GM23338 (cell line): Measurements from ENCODE around the gene TUBB4A. TPM values are rescaled to one million over a fixed set of nuclear protein-coding genes. Genes with fewer than 3 reads are reported as not detected.

Experiments used
- ATAC-seq: fragments of 200-7000 bp; cut with Tn5 transposase; 3 replicates; pipeline ENCODE4 v1.9.1; 2020
- DNase-seq: peaks from one replicate; pipeline ENCODE4 v3.0.0-alpha.2; 2015; ENCODE audit warnings: low spot score
- H2AFZ ChIP-seq: fragments of 200-600 bp; sonication (generic); 2 replicates; pipeline ENCODE4 v1.8.0; 2016; ENCODE audit warnings: antibody characterized with exemption, mild to moderate bottlenecking, moderate library complexity
- H3F3A ChIP-seq: fragments of 200-600 bp; sonication (generic); replicated peaks from 2 replicates; pipeline ENCODE4 v1.8.0; 2017; ENCODE audit warnings: antibody characterized with exemption, mixed run types, low read depth
- H3K27ac ChIP-seq: fragments of 200-600 bp; sonication (generic); 2 replicates; pipeline ENCODE4 v1.6.1; 2016; ENCODE audit warnings: low read depth
- H3K27me3 ChIP-seq: fragments of 200-600 bp; sonication (generic); 2 replicates; pipeline ENCODE4 v1.8.0; 2016; ENCODE audit warnings: mild to moderate bottlenecking, mixed run types, moderate library complexity; ENCODE audit not compliant: insufficient read depth
- H3K36me3 ChIP-seq: fragments of 200-600 bp; sonication (generic); 2 replicates; pipeline ENCODE4 v1.8.0; 2016; ENCODE audit warnings: mild to moderate bottlenecking; ENCODE audit not compliant: insufficient read depth
- H3K4me1 ChIP-seq: fragments of 200-600 bp; sonication (generic); 2 replicates; pipeline ENCODE4 v1.8.0; 2016; ENCODE audit warnings: mild to moderate bottlenecking, moderate library complexity; ENCODE audit not compliant: insufficient read depth
- H3K4me2 ChIP-seq: fragments of 200-600 bp; sonication (generic); 2 replicates; pipeline ENCODE4 v1.7.1; 2017; ENCODE audit warnings: mixed run types
- H3K4me3 ChIP-seq: fragments of 200-600 bp; sonication (generic); 2 replicates; pipeline ENCODE4 v1.6.1; 2016; ENCODE audit warnings: mixed run types
- H3K79me2 ChIP-seq: fragments of 200-600 bp; sonication (generic); replicated peaks from 2 replicates; pipeline ENCODE4 v1.8.0; 2017; ENCODE audit warnings: mild to moderate bottlenecking; ENCODE audit not compliant: insufficient read depth
- H3K9me2 ChIP-seq: fragments of 200-600 bp; sonication (generic); 2 replicates; pipeline ENCODE4 v1.8.0; 2017; ENCODE audit not compliant: insufficient read depth
- H4K20me1 ChIP-seq: fragments of 200-600 bp; sonication (generic); replicated peaks from 2 replicates; pipeline ENCODE4 v1.8.0; 2017; ENCODE audit warnings: mild to moderate bottlenecking; ENCODE audit not compliant: insufficient read depth
- H3K27ac Mint-ChIP-seq: 2 replicates; pipeline ENCODE4 v1.8.0; 2020; ENCODE audit warnings: inconsistent platforms, mild to moderate bottlenecking, moderate library complexity, mixed read lengths
- H3K27me3 Mint-ChIP-seq: 3 replicates; pipeline ENCODE4 v1.8.0; 2022; ENCODE audit warnings: low read depth, mild to moderate bottlenecking, moderate library complexity, mixed read lengths, inconsistent platforms; ENCODE audit not compliant: insufficient read depth, poor library complexity
- H3K36me3 Mint-ChIP-seq: 3 replicates; pipeline ENCODE4 v1.8.0; 2021; ENCODE audit warnings: low read depth, mild to moderate bottlenecking, inconsistent platforms, moderate library complexity, mixed read lengths
- H3K4me1 Mint-ChIP-seq: 3 replicates; pipeline ENCODE4 v1.8.0; 2020; ENCODE audit warnings: mild to moderate bottlenecking, inconsistent platforms, mixed read lengths
- H3K4me3 Mint-ChIP-seq: 3 replicates; pipeline ENCODE4 v1.8.0; 2021; ENCODE audit warnings: moderate library complexity, mild to moderate bottlenecking, inconsistent platforms, mixed read lengths
- H3K9me3 Mint-ChIP-seq: 3 replicates; pipeline ENCODE4 v1.8.0; 2020; ENCODE audit warnings: moderate library complexity, mild to moderate bottlenecking, inconsistent platforms, mixed read lengths
- CREB1 ChIP-seq: fragments of 250-450 bp; sonication (Bioruptor Pico); IDR thresholded peaks from 2 replicates; pipeline ENCODE4 v1.5.0; 2020; ENCODE audit warnings: low read depth, mild to moderate bottlenecking, moderate library complexity
- EZH2 ChIP-seq: fragments of 200-600 bp; sonication (generic); IDR thresholded peaks from one replicate; pipeline ENCODE4 v1.8.0; 2017; ENCODE audit warnings: antibody characterized with exemption, mild to moderate bottlenecking, low read depth; ENCODE audit not compliant: unreplicated experiment
- EZH2phosphoT487 ChIP-seq: fragments of 200-600 bp; sonication (generic); IDR thresholded peaks from one replicate; pipeline ENCODE4 v1.8.1; 2018; ENCODE audit warnings: antibody characterized with exemption; ENCODE audit not compliant: unreplicated experiment
- JUNB ChIP-seq: IDR thresholded peaks from one replicate; pipeline ENCODE4 v1.6.1; 2016; ENCODE audit warnings: antibody characterized with exemption; ENCODE audit not compliant: unreplicated experiment
- NANOG ChIP-seq: IDR thresholded peaks from 2 replicates; pipeline ENCODE4 v1.6.1; 2016; ENCODE audit warnings: antibody characterized with exemption, borderline replicate concordance
- POLR2AphosphoS5 ChIP-seq: IDR thresholded peaks from 2 replicates; pipeline ENCODE4 v1.6.1; 2016; ENCODE audit warnings: antibody characterized with exemption, low read depth
- REST ChIP-seq: IDR thresholded peaks from one replicate; pipeline ENCODE4 v1.6.1; 2018; ENCODE audit warnings: antibody characterized with exemption; ENCODE audit not compliant: unreplicated experiment
- STAT1 ChIP-seq: IDR thresholded peaks from one replicate; pipeline ENCODE4 v1.6.1; 2016; ENCODE audit warnings: antibody characterized with exemption; ENCODE audit not compliant: unreplicated experiment
- ZNF114 ChIP-seq: fragments of 250-450 bp; sonication (Bioruptor Pico); IDR thresholded peaks from 2 replicates; pipeline ENCODE4 v1.5.0; 2020; ENCODE audit warnings: mild to moderate bottlenecking, moderate library complexity
- ZNF331 ChIP-seq: fragments of 250-450 bp; sonication (Bioruptor Pico); IDR thresholded peaks from 2 replicates; pipeline ENCODE4 v1.5.0; 2020; ENCODE audit warnings: low read depth, mild to moderate bottlenecking, moderate library complexity
- polyA plus RNA-seq: library from polyadenylated mRNA; unstranded; fragments of >200 nt; fragmentation: Nextera tagmentation; extraction: Ambion mirVana; gene quantifications from 2 replicates; pipeline ENCODE4 v1.2.1, GENCODE V29; 2016
- total RNA-seq: library from RNA; depleted of rRNA; stranded (reverse); fragments of >200 nt; shearing (Covaris generic); gene quantifications from 2 replicates; pipeline ENCODE4 v1.2.3, GENCODE V29; 2014
- TF ChIP-seq, protein P1 (sequence below): IDR thresholded peaks from 2 replicates; pipeline ENCODE4 v1.6.1; 2016; ENCODE audit warnings: antibody characterized with exemption

Gene TUBB4A
- total and polyA plus RNA-seq, 2 experiments from 2014 or later = 32.9 to 41.7 TPM

- Histone ChIP-seq H3K4me1 (peaks cover 30% of the 10 kb centered on the region), H3F3A (peaks cover 10% of the 10 kb centered on the region), H3K4me3 (peak within 1 kb of the TSS; percentile 72), H3K79me2 (no peaks in the 10 kb centered on the region), H3K27ac (no peak within 1 kb of the TSS), H3K4me2 (peak within 1 kb of the TSS; percentile 94), H3K9me2 (no peaks in the 10 kb centered on the region), H4K20me1 (no peaks in the 10 kb centered on the region), H3K36me3 (no peaks in the 10 kb centered on the region), H3K27me3 (peaks cover 54% of the 10 kb centered on the region), H2AFZ (peak within 1 kb of the TSS; percentile 96)
- Mint-ChIP-seq H3K9me3 (peaks cover 46% of the 10 kb centered on the region), H3K4me3 (peak within 1 kb of the TSS; percentile 74), H3K27me3 (peaks cover 47% of the 10 kb centered on the region), H3K27ac (peak within 1 kb of the TSS; percentile 74), H3K36me3 (peaks cover 22% of the 10 kb centered on the region), H3K4me1 (peaks cover 22% of the 10 kb centered on the region)
- DNase-seq (peak; percentile 87), ATAC-seq (peak; percentile 42)
- no peak for TF ChIP-seq STAT1
- TF ChIP-seq POLR2AphosphoS5 = peak; percentile 60; the same call in 1 of the 2 replicates
- no peak; the same call in 1 of the 2 replicates for TF ChIP-seq ZNF114 (CRISPR knock-in tag)
- no peak for TF ChIP-seq ZNF331 (CRISPR knock-in tag)
- no peak for TF ChIP-seq REST
- no peak for TF ChIP-seq JUNB
- TF ChIP-seq EZH2 = no peak
- TF ChIP-seq, protein P1, sequence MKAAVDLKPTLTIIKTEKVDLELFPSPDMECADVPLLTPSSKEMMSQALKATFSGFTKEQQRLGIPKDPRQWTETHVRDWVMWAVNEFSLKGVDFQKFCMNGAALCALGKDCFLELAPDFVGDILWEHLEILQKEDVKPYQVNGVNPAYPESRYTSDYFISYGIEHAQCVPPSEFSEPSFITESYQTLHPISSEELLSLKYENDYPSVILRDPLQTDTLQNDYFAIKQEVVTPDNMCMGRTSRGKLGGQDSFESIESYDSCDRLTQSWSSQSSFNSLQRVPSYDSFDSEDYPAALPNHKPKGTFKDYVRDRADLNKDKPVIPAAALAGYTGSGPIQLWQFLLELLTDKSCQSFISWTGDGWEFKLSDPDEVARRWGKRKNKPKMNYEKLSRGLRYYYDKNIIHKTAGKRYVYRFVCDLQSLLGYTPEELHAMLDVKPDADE = no peak
Measured at GRCh38 chr19:6530386-6531162, 28.5 kb upstream of the TUBB4A start, which contains the start of gene TNFSF9. TSS of gene TNFSF9 (plus strand) at chr19:6531026. CDS start at chr19:6531037, 11 bp downstream.

DNA sequence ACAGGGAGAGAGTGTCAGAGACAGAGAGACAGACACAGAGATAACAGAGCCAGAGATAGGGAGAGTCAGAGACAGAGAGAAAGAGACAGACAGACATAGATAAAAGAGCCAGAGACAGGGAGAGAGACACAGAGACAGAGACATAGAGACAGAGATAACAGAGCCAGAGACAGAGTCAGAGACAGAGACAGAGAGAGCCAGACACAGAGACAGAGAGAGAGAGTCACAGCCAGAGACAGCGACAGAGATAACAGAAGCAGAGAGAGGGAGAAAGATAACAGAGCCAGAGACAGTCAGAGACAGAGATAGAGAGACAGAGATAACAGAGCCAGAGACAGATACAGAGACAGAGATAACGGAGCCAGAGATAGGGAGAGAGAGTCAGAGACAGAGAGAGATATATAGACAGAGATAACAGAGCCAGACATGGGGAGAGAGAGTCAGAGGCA lies 27.9 kb upstream of the TUBB4A start:
- peaks cover 22% of the 10 kb centered on the region for H3K4me1 Mint-ChIP-seq
- peaks cover 47% of the 10 kb centered on the region for H3K27me3 ChIP-seq
- H3K79me2 ChIP-seq = no peaks in the 10 kb centered on the region
- peaks cover 10% of the 10 kb centered on the region for H3F3A ChIP-seq
- H3K27ac Mint-ChIP-seq = no peak overlapping the region
- DNase-seq (no peak), ATAC-seq (no peak)
- H3K27me3 Mint-ChIP-seq = peaks cover 46% of the 10 kb centered on the region
- peaks cover 19% of the 10 kb centered on the region for H3K36me3 Mint-ChIP-seq
- H3K27ac ChIP-seq = no peak overlapping the region
- H3K9me3 Mint-ChIP-seq = peaks cover 44% of the 10 kb centered on the region
- H4K20me1 ChIP-seq = no peaks in the 10 kb centered on the region
- H3K9me2 ChIP-seq = no peaks in the 10 kb centered on the region
- peak overlapping the region; percentile 72 for H3K4me3 ChIP-seq
- H2AFZ ChIP-seq = no peak overlapping the region; the same call in 1 of the 2 replicates
- no peaks in the 10 kb centered on the region for H3K36me3 ChIP-seq
- H3K4me1 ChIP-seq = peaks cover 30% of the 10 kb centered on the region
- peak overlapping the region; percentile 94 for H3K4me2 ChIP-seq
- H3K4me3 Mint-ChIP-seq = peak overlapping the region; percentile 74
- no peak for TF ChIP-seq CREB1 (CRISPR knock-in tag)
- no peak for TF ChIP-seq EZH2phosphoT487
- TF ChIP-seq NANOG = no peak
